GM21576 (cell line): ENCODE measurements around the gene SELPLG.
"Not testable (repeated sequence)": the region's sequence is repeated elsewhere in the genome, so short reads cannot be mapped to it uniquely, and the experiment has no call there.

ENCODE experiments used
- ATAC-seq: cut with Tn5 transposase; IDR thresholded peaks from one replicate; pipeline ENCODE4 v1.9.1; 2021; ENCODE audit warnings: mild to moderate bottlenecking, moderate library complexity; ENCODE audit not compliant: unreplicated experiment

The SELPLG gene

GRCh38 chr12:108656247-108656646 lies 22.6 kb upstream of the SELPLG start:
- ATAC-seq, result not testable (repeated sequence)

- not testable (repeated sequence) for ATAC-seq
Measured at GRCh38 chr12:108655812-108656175, 22.1 kb upstream of the SELPLG start.

- not testable (repeated sequence) for ATAC-seq
Measured at GRCh38 chr12:108654622-108655021, 20.9 kb upstream of the SELPLG start.

- ATAC-seq, result no peak
Measured at GRCh38 chr12:108653922-108654321, 20.2 kb upstream of the SELPLG start.

- ATAC-seq, result no peak
Measured at GRCh38 chr12:108653082-108653516, 19.4 kb upstream of the SELPLG start.

GRCh38 chr12:108650083-108650482 lies 16.4 kb upstream of the SELPLG start:
- ATAC-seq, result no peak

- ATAC-seq, result no peak
Measured at GRCh38 chr12:108649669-108650068, 16.0 kb upstream of the SELPLG start.

GRCh38 chr12:108649126-108649525 lies 15.4 kb upstream of the SELPLG start:
- no peak for ATAC-seq

- ATAC-seq, result no peak
Measured at GRCh38 chr12:108648371-108648770, 14.7 kb upstream of the SELPLG start.

- ATAC-seq, result no peak
Measured at GRCh38 chr12:108647585-108648287, 14.0 kb upstream of the SELPLG start.

- ATAC-seq, result no peak
Measured at GRCh38 chr12:108646600-108647579, 13.2 kb upstream of the SELPLG start.

- no peak for ATAC-seq
Measured at GRCh38 chr12:108645686-108646599, 12.2 kb upstream of the SELPLG start.

- ATAC-seq, result no peak
Measured at GRCh38 chr12:108644811-108645120, 11.1 kb upstream of the SELPLG start.

GRCh38 chr12:108643941-108644810 lies 10.5 kb upstream of the SELPLG start:
- no peak for ATAC-seq

GRCh38 chr12:108642899-108643654 lies 9.4 kb upstream of the SELPLG start:
- no peak for ATAC-seq

GRCh38 chr12:108642269-108642870 lies 8.7 kb upstream of the SELPLG start:
- ATAC-seq, result no peak

GRCh38 chr12:108641446-108642268 lies 8.0 kb upstream of the SELPLG start:
- no peak for ATAC-seq

GRCh38 chr12:108640802-108641445 lies 7.2 kb upstream of the SELPLG start:
- ATAC-seq, result no peak
